Suppressor macrophage treated with lipopolysaccharide for 1 hour (primary cell): ENCODE data around the gene EPOP.
"Not testable (repeated sequence)": the region's sequence is repeated elsewhere in the genome, so short reads cannot be mapped to it uniquely, and the experiment has no call there.

Source experiments
- DNase-seq, 3 donors: peaks; one replicate each; pipeline ENCODE4 v3.0.0-alpha.2; 2020 to 2022

The EPOP gene

GRCh38 chr17:38673707-38674013 lies 1.1 kb downstream of the EPOP start:
- DNase-seq: peak in 2 of 3 donors; percentile 40

- no peak for DNase-seq
Observed at GRCh38 chr17:38672788-38673706, 1.7 kb downstream of the EPOP start.

GRCh38 chr17:38671939-38672720 lies 2.6 kb downstream of the EPOP start:
- DNase-seq: no peak

- DNase-seq: no peak
Observed at GRCh38 chr17:38669520-38669919, 5.2 kb downstream of the EPOP start.

GRCh38 chr17:38667787-38668122 lies 7.0 kb downstream of the EPOP start:
- DNase-seq: no peak

- peak; percentile 81 to 86 (median 85) for DNase-seq
Observed at GRCh38 chr17:38667099-38667786, 7.5 kb downstream of the EPOP start.

- DNase-seq: no peak
Observed at GRCh38 chr17:38663964-38664644, 10.7 kb downstream of the EPOP start.

GRCh38 chr17:38663125-38663751 lies 11.5 kb downstream of the EPOP start:
- DNase-seq: peak; percentile 60 to 75 (median 63)

GRCh38 chr17:38660097-38661025 lies 14.4 kb downstream of the EPOP start:
- peak; percentile 76 to 80 (median 79) for DNase-seq

- DNase-seq: no peak
Observed at GRCh38 chr17:38659415-38659814, 15.3 kb downstream of the EPOP start.

GRCh38 chr17:38658741-38659345 lies 15.9 kb downstream of the EPOP start:
- DNase-seq: peak in 1 of 3 donors; percentile 37

- no peak for DNase-seq
Observed at GRCh38 chr17:38657824-38658740, 16.7 kb downstream of the EPOP start.

GRCh38 chr17:38656959-38657823 lies 17.6 kb downstream of the EPOP start:
- DNase-seq: peak; percentile 47 to 67 (median 55)

GRCh38 chr17:38654411-38655398 lies 20.1 kb downstream of the EPOP start:
- DNase-seq: peak in 2 of 3 donors; percentile 48 to 53

- DNase-seq: no peak
Observed at GRCh38 chr17:38653679-38654078, 21.1 kb downstream of the EPOP start.

GRCh38 chr17:38653230-38653629 lies 21.5 kb downstream of the EPOP start:
- no peak for DNase-seq

GRCh38 chr17:38650653-38651173 lies 24.0 kb downstream of the EPOP start:
- DNase-seq: not testable (repeated sequence)
